PC-3 (cell line): ENCODE data around the gene LGALSL. TPM values are rescaled to one million over a fixed set of nuclear protein-coding genes. Genes with fewer than 3 reads are reported as not detected.

ENCODE experiments used
- ATAC-seq: fragments of 200-7000 bp; cut with Tn5 transposase; 2 replicates; pipeline ENCODE4 v1.9.1; 2020; ENCODE audit warnings: mild to moderate bottlenecking, moderate library complexity
- BruUV-seq: library from RNA; stranded (reverse); fragments of 400-500 nt; replicated peaks from 2 replicates; lab custom pipeline; 2021; lab: Mats Ljungman, UMichigan
- CTCF ChIA-PET: fragments of 300-600 bp; sonication (Branson Sonifier 250); formaldehyde crosslinking; loops from one replicate; lab custom pipeline; 2022; ENCODE audit warnings: antibody characterized with exemption; lab: Charles Lee
- POLR2A ChIA-PET: fragments of 300-600 bp; sonication (Branson Sonifier 250); formaldehyde crosslinking; loops from one replicate; lab custom pipeline; 2022; ENCODE audit warnings: antibody characterized with exemption; ENCODE audit not compliant: unreplicated experiment; lab: Charles Lee
- DNase-seq: peaks from one replicate; pipeline ENCODE4 v3.0.0-alpha.2; 2015
- H2AFZ ChIP-seq: fragments of 300-600 bp; sonication (generic); 2 replicates; pipeline ENCODE4 v1.6.0; 2016; ENCODE audit warnings: antibody characterized with exemption, low read length
- H3F3A ChIP-seq: fragments of 300-600 bp; sonication (generic); one replicate; pipeline ENCODE4 v1.6.0; 2017; ENCODE audit warnings: antibody characterized with exemption, low read length, control low read depth, mild to moderate bottlenecking; ENCODE audit not compliant: unreplicated experiment
- H3K27ac ChIP-seq: fragments of 300-600 bp; sonication (generic); 2 replicates; pipeline ENCODE4 v1.5.1; 2016; ENCODE audit warnings: mild to moderate bottlenecking, low read length
- H3K27me3 ChIP-seq: fragments of 300-600 bp; sonication (generic); 2 replicates; pipeline ENCODE4 v1.6.1; 2016; ENCODE audit warnings: low read length, mixed read lengths
- H3K36me3 ChIP-seq: fragments of 300-600 bp; sonication (generic); 2 replicates; pipeline ENCODE4 v1.6.1; 2016; ENCODE audit warnings: low read depth, mixed run types, low read length, mixed read lengths
- H3K4me1 ChIP-seq: fragments of 300-600 bp; sonication (generic); 2 replicates; pipeline ENCODE4 v1.5.1; 2016; ENCODE audit warnings: low read length; ENCODE audit not compliant: insufficient read depth
- H3K4me2 ChIP-seq: fragments of 300-600 bp; sonication (generic); 2 replicates; pipeline ENCODE4 v1.6.0; 2016; ENCODE audit warnings: low read length
- H3K4me3 ChIP-seq: fragments of 300-600 bp; sonication (generic); 2 replicates; pipeline ENCODE4 v1.5.1; 2016; ENCODE audit warnings: mild to moderate bottlenecking, low read length, mixed read lengths
- H3K79me2 ChIP-seq: fragments of 300-600 bp; sonication (generic); 2 replicates; pipeline ENCODE4 v1.6.1; 2017; ENCODE audit warnings: low read length, mixed read lengths
- H3K9ac ChIP-seq: fragments of 300-600 bp; sonication (generic); 2 replicates; pipeline ENCODE4 v1.6.0; 2016; ENCODE audit warnings: mild to moderate bottlenecking, low read length
- H3K9me2 ChIP-seq: fragments of 300-600 bp; sonication (generic); replicated peaks from 2 replicates; pipeline ENCODE4 v1.6.1; 2016; ENCODE audit warnings: mixed run types, low read length, mixed read lengths
- H3K9me3 ChIP-seq: fragments of 300-600 bp; sonication (generic); 2 replicates; pipeline ENCODE4 v1.6.1; 2016; ENCODE audit warnings: low read length, mixed read lengths
- H4K20me1 ChIP-seq: fragments of 300-600 bp; sonication (generic); 2 replicates; pipeline ENCODE4 v1.6.1; 2016; ENCODE audit warnings: low read length, mixed read lengths
- EZH2 ChIP-seq: fragments of 300-600 bp; sonication (generic); IDR thresholded peaks from one replicate; pipeline ENCODE4 v1.6.1; 2017; ENCODE audit warnings: antibody characterized with exemption, mild to moderate bottlenecking, low read length; ENCODE audit not compliant: unreplicated experiment
- EZH2phosphoT487 ChIP-seq: fragments of 300-600 bp; sonication (generic); IDR thresholded peaks from 2 replicates; pipeline ENCODE4 v1.6.1; 2018; ENCODE audit warnings: mild to moderate bottlenecking, antibody characterized with exemption, low read length, borderline replicate concordance
- intact Hi-C: fragments of 100-400 bp; cut with micrococcal nuclease; formaldehyde crosslinking; loops from 2 replicates; pipeline ENCODE4 v1.9.0; 2023
- total RNA-seq: library from RNA; depleted of rRNA; stranded (reverse); fragments of >200 nt; gene quantifications from 2 replicates; pipeline ENCODE4 v1.2.3, GENCODE V29; 2014
- TF ChIP-seq, protein P1 (sequence below): fragments of 300-600 bp; sonication (generic); conservative IDR thresholded peaks from 2 replicates; pipeline ENCODE4 v1.5.1; 2017; ENCODE audit warnings: antibody characterized with exemption, low read depth, mild to moderate bottlenecking, low read length

LGALSL gene
- total RNA-seq, 1 experiment from 2014 or later: 16.0 TPM

DNA sequence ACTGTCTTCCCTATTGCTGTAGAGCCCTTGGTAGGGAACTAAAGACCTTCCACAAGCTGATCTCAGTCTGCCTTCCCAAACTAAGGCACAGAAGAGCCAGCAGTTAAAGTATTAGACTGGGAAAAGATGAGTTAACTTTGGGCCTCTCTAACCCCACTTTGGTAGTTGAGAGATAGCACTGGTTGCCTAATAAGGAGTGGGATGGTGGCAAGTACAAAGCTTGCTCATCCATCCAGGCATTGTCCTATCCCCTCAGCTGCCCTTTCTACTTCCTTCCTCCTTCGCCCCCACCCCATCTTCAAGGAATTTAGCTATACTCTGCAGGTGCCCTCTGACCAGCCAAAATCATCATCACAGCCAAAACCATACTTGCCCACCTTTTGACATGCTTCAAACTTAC lies 48.0 kb downstream of the LGALSL start:
- POLR2A ChIA-PET: no interaction called here
- no TSS peak for BruUV-seq
- Histone ChIP-seq H3K27ac (no peak overlapping the region), H2AFZ (no peak overlapping the region), H3K4me1 (no peaks in the 10 kb centered on the region), H3K9ac (no peak overlapping the region), H4K20me1 (no peaks in the 10 kb centered on the region), H3K9me2 (no peaks in the 10 kb centered on the region), H3F3A (no peaks in the 10 kb centered on the region), H3K9me3 (no peaks in the 10 kb centered on the region), H3K4me3 (no peak overlapping the region), H3K79me2 (no peaks in the 10 kb centered on the region), H3K27me3 (0 out of 2 replicates have a peak, but pooled peaks cover 3% of the 10 kb centered on the region), H3K4me2 (no peak overlapping the region), H3K36me3 (no peaks in the 10 kb centered on the region)
- intact Hi-C loops: no loop called here
- TF ChIP-seq EZH2phosphoT487 (no peak), EZH2 (no peak)
- TF ChIP-seq, protein P1, sequence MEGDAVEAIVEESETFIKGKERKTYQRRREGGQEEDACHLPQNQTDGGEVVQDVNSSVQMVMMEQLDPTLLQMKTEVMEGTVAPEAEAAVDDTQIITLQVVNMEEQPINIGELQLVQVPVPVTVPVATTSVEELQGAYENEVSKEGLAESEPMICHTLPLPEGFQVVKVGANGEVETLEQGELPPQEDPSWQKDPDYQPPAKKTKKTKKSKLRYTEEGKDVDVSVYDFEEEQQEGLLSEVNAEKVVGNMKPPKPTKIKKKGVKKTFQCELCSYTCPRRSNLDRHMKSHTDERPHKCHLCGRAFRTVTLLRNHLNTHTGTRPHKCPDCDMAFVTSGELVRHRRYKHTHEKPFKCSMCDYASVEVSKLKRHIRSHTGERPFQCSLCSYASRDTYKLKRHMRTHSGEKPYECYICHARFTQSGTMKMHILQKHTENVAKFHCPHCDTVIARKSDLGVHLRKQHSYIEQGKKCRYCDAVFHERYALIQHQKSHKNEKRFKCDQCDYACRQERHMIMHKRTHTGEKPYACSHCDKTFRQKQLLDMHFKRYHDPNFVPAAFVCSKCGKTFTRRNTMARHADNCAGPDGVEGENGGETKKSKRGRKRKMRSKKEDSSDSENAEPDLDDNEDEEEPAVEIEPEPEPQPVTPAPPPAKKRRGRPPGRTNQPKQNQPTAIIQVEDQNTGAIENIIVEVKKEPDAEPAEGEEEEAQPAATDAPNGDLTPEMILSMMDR: no peak
- CTCF ChIA-PET: interaction anchor here (0.6 kb wide), 1 partner anchor 32 kb away, joined by 5 read pairs; no protein-coding TSS in a partner anchor
- no peak for ATAC-seq
- no peak for DNase-seq

DNA sequence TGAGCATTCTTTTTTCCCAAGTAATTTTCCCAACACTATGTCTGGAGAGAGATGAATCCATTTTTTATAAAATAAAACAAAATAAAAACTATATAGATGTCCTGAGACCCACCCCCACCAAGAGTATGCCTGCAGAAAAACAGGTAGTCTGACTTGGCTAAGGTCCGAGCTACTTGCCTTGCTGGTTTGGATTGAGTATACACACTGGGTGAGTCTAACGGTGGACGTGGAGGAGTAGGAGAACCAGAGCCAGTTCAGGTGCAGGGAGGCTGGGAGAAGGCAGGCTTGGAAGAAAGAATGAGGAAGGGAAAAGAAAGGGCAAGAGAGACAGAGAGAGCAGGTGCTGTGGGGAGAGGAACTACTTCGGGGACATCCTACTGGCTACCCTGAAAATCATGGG lies 48.9 kb downstream of the LGALSL start:
- Histone ChIP-seq H3K4me2 (no peak overlapping the region), H3K79me2 (no peaks in the 10 kb centered on the region), H3K36me3 (no peaks in the 10 kb centered on the region), H4K20me1 (no peaks in the 10 kb centered on the region), H2AFZ (no peak overlapping the region), H3F3A (no peaks in the 10 kb centered on the region), H3K27me3 (0 out of 2 replicates have a peak, but pooled peaks cover 3% of the 10 kb centered on the region), H3K9ac (no peak overlapping the region), H3K9me2 (no peaks in the 10 kb centered on the region), H3K27ac (no peak overlapping the region), H3K4me3 (no peak overlapping the region), H3K9me3 (no peaks in the 10 kb centered on the region), H3K4me1 (no peaks in the 10 kb centered on the region)
- DNase-seq: no peak
- intact Hi-C loops: no loop called here
- no peak for TF ChIP-seq EZH2
- TF ChIP-seq, protein P1: no peak
- no peak for TF ChIP-seq EZH2phosphoT487
- no peak for ATAC-seq
- BruUV-seq: no TSS peak
- CTCF ChIA-PET: no interaction called here
- POLR2A ChIA-PET: no interaction called here

DNA sequence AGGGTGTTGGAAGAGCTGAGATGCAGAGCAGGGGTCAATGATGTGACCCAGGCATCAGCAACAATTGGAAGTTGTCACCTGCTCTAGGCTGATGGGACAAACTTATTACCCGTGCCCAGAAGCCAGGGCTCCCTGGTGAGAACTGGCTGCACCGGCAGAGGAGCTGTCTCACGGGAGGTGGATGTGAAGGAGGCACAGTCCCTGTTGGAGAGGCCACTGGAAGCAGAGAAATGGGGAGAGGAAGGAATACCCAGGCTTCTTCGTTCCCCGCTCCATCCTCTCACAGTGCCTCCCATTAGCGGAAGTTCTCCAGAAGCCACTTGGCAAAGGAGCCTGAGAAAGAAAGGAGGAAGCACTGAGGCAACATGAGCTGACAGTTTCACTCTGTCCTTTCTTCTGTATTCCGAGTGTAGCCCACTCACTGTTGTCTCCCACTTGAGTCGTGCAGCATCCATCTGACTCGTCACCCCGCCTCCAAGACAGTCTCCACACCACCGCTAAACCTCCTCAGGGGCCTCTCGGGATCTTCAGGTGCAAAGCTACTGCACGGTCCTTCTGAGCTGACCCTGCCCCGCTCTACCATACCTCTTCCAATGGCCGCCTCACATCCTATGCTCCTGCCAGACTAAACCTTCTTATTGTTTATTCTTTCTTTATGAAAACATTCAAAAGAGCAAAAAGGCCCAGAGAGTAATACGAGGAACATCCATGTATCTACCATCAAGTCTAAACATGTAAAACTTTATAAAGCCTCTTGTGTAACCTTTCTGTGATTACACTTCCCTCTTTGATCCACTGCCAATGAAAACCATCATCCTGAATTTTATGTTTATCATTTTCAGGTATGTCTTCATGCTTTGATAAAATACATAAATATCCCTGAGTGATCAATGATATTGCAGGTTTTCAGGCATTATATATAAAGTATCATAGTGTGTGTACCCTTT lies 51.1 kb downstream of the LGALSL start:
- no peaks in the 10 kb centered on the region for H3K27me3 ChIP-seq
- ATAC-seq (no peak), DNase-seq (no peak)
- intact Hi-C loops: no loop called here
- H4K20me1 ChIP-seq: no peaks in the 10 kb centered on the region
- H3K4me3 ChIP-seq: no peak overlapping the region
- no peaks in the 10 kb centered on the region for H3K36me3 ChIP-seq
- no peak overlapping the region for H3K27ac ChIP-seq
- TF ChIP-seq, protein P1: no peak
- no peak for TF ChIP-seq EZH2phosphoT487
- TF ChIP-seq EZH2: no peak
- CTCF ChIA-PET: no interaction called here
- H3K9me2 ChIP-seq: no peaks in the 10 kb centered on the region
- H3K9ac ChIP-seq: no peak overlapping the region
- no peak overlapping the region for H3K4me2 ChIP-seq
- H2AFZ ChIP-seq: no peak overlapping the region
- H3K9me3 ChIP-seq: no peaks in the 10 kb centered on the region
- POLR2A ChIA-PET: no interaction called here
- H3F3A ChIP-seq: no peaks in the 10 kb centered on the region
- no TSS peak for BruUV-seq
- H3K4me1 ChIP-seq: no peaks in the 10 kb centered on the region
- H3K79me2 ChIP-seq: no peaks in the 10 kb centered on the region
